ENCODE results near the gene ADGRG1.
"Not testable (repeated sequence)": the region's sequence is repeated elsewhere in the genome, so short reads cannot be mapped to it uniquely, and the experiment has no call there.

The ADGRG1 gene

DNA sequence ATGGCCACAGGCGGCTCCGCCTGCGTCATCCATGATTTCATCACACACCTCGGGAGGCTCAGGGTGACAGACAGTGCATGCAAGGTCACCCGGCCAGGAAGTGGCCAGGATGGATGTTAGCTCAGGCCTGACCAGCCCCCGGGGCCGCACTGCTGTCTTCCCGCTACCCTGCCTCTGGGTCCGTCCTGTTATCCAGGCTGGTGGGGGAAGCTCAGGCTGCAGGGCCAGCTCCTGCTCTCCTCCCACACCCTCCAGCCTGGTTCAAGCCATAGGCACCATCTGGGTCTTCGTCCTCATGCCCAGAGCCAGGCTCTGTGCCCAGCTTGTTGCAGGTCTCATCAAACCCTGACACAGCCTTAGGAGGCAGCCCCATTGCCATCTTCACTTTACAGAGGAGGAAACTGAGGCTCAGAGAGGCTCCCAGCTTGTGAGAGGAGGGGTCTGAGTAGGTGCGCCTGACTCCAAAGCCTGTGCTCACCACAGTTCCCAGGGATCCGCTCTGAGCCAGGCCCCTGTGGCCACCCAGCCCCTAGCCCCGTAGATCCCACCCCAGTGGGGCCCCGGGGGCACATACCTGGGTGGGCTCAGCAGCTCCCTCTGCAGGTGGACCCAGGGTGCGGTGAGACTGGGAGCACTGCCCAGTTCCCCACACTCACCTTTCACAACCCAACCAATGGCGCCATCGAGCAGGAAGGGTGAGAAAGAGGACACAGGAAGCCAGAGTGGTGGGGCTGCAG, 39.3 kb downstream of the ADGRG1 start:
- no peak for FAIRE-seq

DNA sequence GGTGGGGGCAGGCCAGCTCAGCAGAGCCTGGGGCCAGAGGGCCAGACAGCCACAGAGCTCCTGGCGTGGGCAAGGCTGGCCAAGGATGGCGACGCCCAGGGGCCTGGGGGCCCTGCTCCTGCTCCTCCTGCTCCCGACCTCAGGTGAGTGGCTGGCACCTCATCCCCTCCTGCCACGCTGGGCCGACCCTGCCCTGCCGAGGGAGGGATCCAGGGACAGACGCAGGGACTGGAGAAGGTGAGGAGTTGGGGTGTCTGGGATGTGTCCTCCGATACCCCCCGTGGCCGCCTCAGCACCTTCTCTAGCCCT, 39.8 kb downstream of the ADGRG1 start, which contains the start of gene ADGRG3:
Gene ADGRG3 (plus strand): TSS at position 44 of the 309 bp plus-strand sequence. CDS start 42 bp downstream, at position 86.
- no peak for FAIRE-seq

GRCh38 chr16:57668630-57669475, 40.4 kb downstream of the ADGRG1 start:
- no peak for FAIRE-seq

- FAIRE-seq = no peak
Measured at GRCh38 chr16:57669476-57670162, 41.2 kb downstream of the ADGRG1 start.

DNA sequence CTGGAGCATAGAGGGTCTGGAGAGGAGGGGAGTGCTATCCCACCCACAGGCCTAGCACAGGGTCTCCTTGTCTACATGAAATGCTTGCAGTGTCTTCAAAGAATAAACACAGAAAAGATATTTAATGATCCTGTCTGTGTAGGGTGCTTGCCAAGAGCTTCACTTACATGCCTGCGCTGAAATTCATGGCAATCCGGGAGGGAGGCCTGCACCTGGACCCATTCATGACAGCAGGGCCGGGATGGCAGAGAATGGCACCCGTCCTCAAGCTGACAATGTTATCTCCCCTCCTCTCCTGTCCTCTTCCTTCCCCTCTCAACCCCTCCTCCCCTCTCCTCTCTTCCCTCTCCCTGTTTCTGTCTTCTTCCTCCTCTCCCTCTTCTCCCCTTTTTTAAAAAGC, 41.8 kb downstream of the ADGRG1 start:
- FAIRE-seq = no peak

DNA sequence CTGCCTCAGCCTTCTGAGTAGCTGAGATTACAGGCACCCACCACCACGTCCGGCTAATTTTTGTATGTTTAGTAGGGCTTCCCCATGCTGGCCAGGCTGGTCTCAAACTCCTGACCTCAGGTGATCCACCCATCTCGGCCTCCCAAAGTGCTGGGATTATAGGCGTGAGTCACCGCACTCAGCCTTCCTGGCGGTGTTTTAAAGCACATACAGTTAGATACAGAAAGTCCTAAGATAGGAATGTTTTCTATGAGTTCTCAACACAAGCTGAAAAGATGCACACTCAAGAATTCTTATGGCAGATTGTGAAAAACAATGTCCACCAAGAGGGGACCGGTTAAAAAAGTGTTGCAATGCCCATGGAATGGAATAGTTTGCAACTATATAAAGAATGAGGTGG, 43.0 kb downstream of the ADGRG1 start:
- not testable (repeated sequence) for FAIRE-seq

- no peak for FAIRE-seq
Measured at GRCh38 chr16:57672416-57672815, 44.0 kb downstream of the ADGRG1 start.

DNA sequence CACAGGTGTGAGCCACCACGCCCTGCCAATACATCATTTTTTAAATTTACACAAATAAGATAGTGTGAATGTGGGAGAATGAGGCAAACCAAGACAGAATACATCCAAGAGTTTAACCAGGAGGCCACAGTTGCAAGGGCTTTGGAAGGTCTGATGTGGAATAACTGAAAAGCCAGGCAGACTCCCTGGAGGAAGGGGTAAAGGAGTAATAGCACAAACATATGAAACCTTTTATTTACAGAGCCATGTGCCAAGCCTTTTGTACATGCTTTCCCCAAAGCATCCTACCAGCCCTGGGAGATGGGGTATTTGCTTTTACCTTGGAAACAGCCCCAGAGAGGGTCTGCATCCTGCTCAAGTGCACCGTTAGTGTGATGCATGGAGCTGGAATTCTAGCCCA, 44.4 kb downstream of the ADGRG1 start:
- no peak for FAIRE-seq

DNA sequence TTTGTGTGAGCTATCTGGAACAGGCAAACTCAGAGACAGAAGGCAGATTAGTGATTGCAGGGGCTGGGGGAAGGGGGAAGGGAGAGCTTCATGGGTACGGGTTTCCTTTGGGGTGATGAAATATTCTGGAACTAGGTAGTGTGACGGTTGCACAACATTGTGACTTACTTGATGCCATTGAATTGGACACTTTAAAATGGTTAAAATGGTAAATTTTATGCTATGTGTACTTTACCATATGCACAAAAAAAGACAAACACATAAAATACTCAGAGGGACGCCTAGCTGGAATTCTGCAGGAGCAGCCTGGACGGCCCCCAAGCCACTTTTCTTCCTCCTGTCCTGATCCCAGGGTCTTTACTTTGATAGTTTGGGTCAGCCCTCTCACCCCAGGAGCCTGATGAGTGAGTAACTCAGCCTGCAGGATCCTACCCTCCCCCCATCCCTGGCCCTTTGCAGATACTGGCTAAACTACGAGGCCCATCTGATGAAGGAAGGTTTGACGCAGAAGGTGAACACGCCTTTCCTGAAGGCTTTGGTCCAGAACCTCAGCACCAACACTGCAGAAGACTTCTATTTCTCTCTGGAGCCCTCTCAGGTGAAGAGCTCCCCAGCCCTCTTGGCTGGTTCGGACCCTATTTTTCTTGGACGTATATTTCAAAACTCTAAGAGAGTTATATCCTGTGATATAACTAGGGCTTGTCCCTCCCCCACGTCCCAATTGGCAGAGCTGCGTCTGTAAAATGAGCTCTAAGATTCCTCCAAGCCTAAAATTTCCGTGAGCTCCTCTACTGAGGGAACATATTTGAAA, 47.5 kb downstream of the ADGRG1 start:
- no peak for FAIRE-seq

DNA sequence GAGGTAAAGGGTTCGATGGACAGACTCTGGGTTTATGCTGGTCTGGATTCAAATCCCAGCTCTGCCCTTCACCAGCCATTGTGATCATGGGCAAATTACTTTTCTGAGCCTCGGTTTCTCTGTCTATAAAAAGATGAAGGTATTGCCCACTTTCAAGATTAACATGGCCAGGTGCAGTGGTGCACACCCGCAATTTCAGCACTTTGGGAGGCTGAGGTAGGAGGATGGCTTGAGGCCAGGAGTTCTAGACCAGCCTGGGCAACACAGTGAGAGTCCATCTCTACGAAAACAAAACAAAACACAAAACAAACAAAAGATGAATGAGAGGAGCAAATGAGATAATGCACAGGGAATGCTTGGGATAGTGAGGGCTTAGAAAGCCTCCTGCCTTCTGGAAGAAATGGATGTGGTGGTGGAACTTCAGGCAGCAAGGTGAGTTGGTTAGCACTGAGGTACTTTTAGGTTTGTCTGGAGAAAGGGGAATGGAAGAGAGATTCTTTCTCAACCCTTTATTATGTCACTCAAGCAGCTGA, 48.2 kb downstream of the ADGRG1 start:
- no peak for FAIRE-seq

GRCh38 chr16:57677622-57678369, 49.4 kb downstream of the ADGRG1 start:
- no peak for FAIRE-seq

DNA sequence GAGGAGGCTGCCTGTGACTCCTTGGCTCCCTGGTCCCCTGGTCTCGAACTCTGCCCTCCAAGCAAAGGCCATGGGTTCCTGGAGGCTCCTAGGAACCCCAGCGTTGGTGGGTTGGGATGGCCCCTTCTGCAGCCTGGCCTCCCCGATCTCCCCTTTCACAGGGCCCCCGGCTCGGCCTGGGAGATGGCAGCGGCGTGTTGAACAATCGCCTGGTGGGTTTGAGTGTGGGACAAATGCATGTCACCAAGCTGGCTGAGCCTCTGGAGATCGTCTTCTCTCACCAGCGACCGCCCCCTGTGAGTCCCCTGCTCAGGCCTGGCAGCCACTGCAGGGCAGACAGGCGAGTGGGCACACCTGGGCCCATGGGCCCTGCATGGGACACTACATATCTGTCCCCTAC, 50.6 kb downstream of the ADGRG1 start:
- FAIRE-seq = no peak

GRCh38 chr16:57679767-57680482, 51.5 kb downstream of the ADGRG1 start:
- FAIRE-seq = no peak

- no peak for FAIRE-seq
Measured at GRCh38 chr16:57680842-57681375, 52.5 kb downstream of the ADGRG1 start.

DNA sequence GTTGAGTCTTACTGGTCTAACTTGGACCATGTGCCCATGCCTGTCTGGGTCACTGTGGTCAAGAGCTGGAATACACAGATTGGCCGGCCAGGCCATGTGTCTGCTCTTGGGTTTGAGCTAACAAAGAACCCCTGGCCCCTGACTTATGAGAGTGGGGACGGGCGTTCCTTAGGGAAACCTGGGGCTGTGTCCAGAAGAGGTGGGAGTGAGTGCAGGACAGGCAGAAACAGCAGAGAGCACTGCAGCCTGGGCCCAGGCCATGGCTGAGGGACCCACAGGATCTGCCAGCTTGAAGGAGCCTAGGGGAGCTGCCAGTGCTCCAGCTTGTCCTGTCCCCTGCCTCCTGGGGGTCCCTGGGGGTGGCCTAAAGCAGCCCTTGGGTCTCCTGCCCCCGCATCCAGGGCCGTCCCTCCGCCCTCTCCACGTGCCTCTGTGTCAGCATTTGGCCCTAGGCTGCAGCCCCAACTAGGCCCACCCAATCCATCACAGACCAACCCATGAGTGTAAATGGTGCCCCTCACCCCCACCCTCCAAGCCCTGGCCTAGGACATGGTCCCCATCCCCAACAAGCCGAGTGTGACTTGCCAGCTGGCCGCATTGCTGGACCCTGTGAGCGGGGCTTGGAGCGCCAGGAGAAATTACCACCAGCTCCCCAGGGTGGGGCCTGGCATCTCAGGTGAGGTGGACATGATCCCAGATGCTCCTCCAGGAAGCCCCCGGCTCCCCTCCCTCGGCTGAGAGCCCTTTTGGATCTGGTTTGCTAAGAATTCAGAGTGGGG, 53.7 kb downstream of the ADGRG1 start:
- no peak for FAIRE-seq

- no peak for FAIRE-seq
Measured at GRCh38 chr16:57682809-57683635, 54.6 kb downstream of the ADGRG1 start.

- FAIRE-seq = no peak
Measured at GRCh38 chr16:57683636-57684545, 55.5 kb downstream of the ADGRG1 start.
